IMR-90 (cell line): ENCODE measurements around the gene HS3ST5. TPM values are rescaled to one million over a fixed set of nuclear protein-coding genes. Genes with fewer than 3 reads are reported as not detected.

Experiments
- ATAC-seq: fragments of 200-7000 bp; cut with Tn5 transposase; 2 replicates; pipeline ENCODE4 v1.9.1; 2020; ENCODE audit warnings: low read depth, mild to moderate bottlenecking, moderate library complexity
- BruUV-seq: library from RNA; stranded (reverse); fragments of 400-500 nt; replicated peaks from 2 replicates; lab custom pipeline; 2021; lab: Mats Ljungman, UMichigan
- CTCF ChIA-PET: fragments of 300-600 bp; formaldehyde crosslinking; extraction: SDS; loops from one replicate; lab custom pipeline; 2021; ENCODE audit warnings: antibody characterized with exemption; lab: Yijun Ruan, JAX
- POLR2A ChIA-PET: fragments of 300-600 bp; sonication (Branson Sonifier 250); formaldehyde crosslinking; loops from one replicate; lab custom pipeline; 2022; ENCODE audit warnings: antibody characterized with exemption; ENCODE audit not compliant: unreplicated experiment; lab: Charles Lee
- DNase-seq: peaks from one replicate; pipeline ENCODE4 v3.0.0; 2013
- H2AFZ ChIP-seq: replicated peaks from 2 replicates; pipeline ENCODE3; 2013; ENCODE audit warnings: low read length, mild to moderate bottlenecking; ENCODE audit not compliant: poor library complexity
- H2AK5ac ChIP-seq: 2 replicates; pipeline ENCODE4 v1.6.1; 2013; ENCODE audit warnings: low read depth, low read length, inconsistent platforms
- H2AK9ac ChIP-seq: replicated peaks from 2 replicates; pipeline ENCODE3; 2013; ENCODE audit warnings: mild to moderate bottlenecking, low read depth, low read length, moderate library complexity; ENCODE audit not compliant: poor library complexity
- H2BK120ac ChIP-seq: 2 replicates; pipeline ENCODE4 v1.6.1; 2013; ENCODE audit warnings: low read depth, low read length, inconsistent platforms
- H2BK15ac ChIP-seq: 3 replicates; pipeline ENCODE4 v1.6.1; 2013; ENCODE audit warnings: low read depth, low read length, inconsistent platforms
- H2BK20ac ChIP-seq: 2 replicates; pipeline ENCODE4 v1.6.1; 2013; ENCODE audit warnings: low read depth, mild to moderate bottlenecking, inconsistent platforms, low read length, moderate library complexity
- H2BK5ac ChIP-seq: 2 replicates; pipeline ENCODE4 v1.6.1; 2013; ENCODE audit warnings: mild to moderate bottlenecking, low read depth, low read length, inconsistent platforms; ENCODE audit not compliant: poor library complexity, severe bottlenecking
- H3K14ac ChIP-seq: replicated peaks from 2 replicates; pipeline ENCODE4 v1.6.1; 2013; ENCODE audit warnings: low read depth, low read length, inconsistent platforms
- H3K18ac ChIP-seq: 2 replicates; pipeline ENCODE4 v1.6.1; 2013; ENCODE audit warnings: low read depth, low read length, control low read depth
- H3K23ac ChIP-seq: 2 replicates; pipeline ENCODE4 v1.6.1; 2013; ENCODE audit warnings: low read depth, low read length, inconsistent platforms
- H3K27ac ChIP-seq: 2 replicates; pipeline ENCODE4 v1.5.1; 2013; ENCODE audit warnings: mild to moderate bottlenecking, control low read depth, low read length; ENCODE audit not compliant: insufficient read depth
- H3K27me3 ChIP-seq: 2 replicates; pipeline ENCODE4 v1.6.1; 2013; ENCODE audit warnings: low read length; ENCODE audit not compliant: control insufficient read depth, insufficient read depth
- H3K36me3 ChIP-seq: 2 replicates; pipeline ENCODE4 v1.6.1; 2013; ENCODE audit warnings: low read length, mixed read lengths; ENCODE audit not compliant: control insufficient read depth, insufficient read depth
- H3K4ac ChIP-seq: 2 replicates; pipeline ENCODE4 v1.6.1; 2013; ENCODE audit warnings: low read depth, low read length, inconsistent platforms
- H3K4me1 ChIP-seq: 2 replicates; pipeline ENCODE4 v1.6.1; 2013; ENCODE audit warnings: low read length, mixed read lengths; ENCODE audit not compliant: control insufficient read depth, insufficient read depth
- H3K4me2 ChIP-seq: 2 replicates; pipeline ENCODE4 v1.6.1; 2013; ENCODE audit warnings: low read depth, mild to moderate bottlenecking, control low read depth, low read length, moderate library complexity
- H3K4me3 ChIP-seq: 2 replicates; pipeline ENCODE4 v1.5.1; 2013; ENCODE audit warnings: low read depth, mild to moderate bottlenecking, control low read depth, low read length, moderate library complexity; ENCODE audit not compliant: insufficient read depth
- H3K56ac ChIP-seq: 2 replicates; pipeline ENCODE4 v1.6.1; 2013; ENCODE audit warnings: low read length, inconsistent platforms; ENCODE audit not compliant: insufficient read depth; ENCODE audit errors: extremely low read depth
- H3K79me1 ChIP-seq, 2 experiments: 2 replicates each; pipeline ENCODE4 v1.6.1; 2013; ENCODE audit warnings: low read length in 2 of 2, inconsistent platforms in 1 of 2, low read depth in 1 of 2
- H3K9ac ChIP-seq: 2 replicates; pipeline ENCODE4 v1.6.1; 2013; ENCODE audit warnings: low read depth, low read length, control low read depth
- H3K9me1 ChIP-seq: 2 replicates; pipeline ENCODE4 v1.6.1; 2013; ENCODE audit warnings: low read length, inconsistent platforms; ENCODE audit not compliant: insufficient read depth
- H3K9me3 ChIP-seq: 2 replicates; pipeline ENCODE4 v1.6.1; 2013; ENCODE audit warnings: low read length; ENCODE audit not compliant: control insufficient read depth, insufficient read depth
- H4K20me1 ChIP-seq: 2 replicates; pipeline ENCODE4 v1.6.1; 2013; ENCODE audit warnings: low read length, inconsistent platforms; ENCODE audit not compliant: insufficient read depth
- H4K5ac ChIP-seq: 2 replicates; pipeline ENCODE4 v1.6.1; 2013; ENCODE audit warnings: mild to moderate bottlenecking, low read depth, low read length, control low read depth
- H4K8ac ChIP-seq, 2 experiments: 2 replicates each; pipeline ENCODE4 v1.6.1; 2013; ENCODE audit warnings: low read depth in 2 of 2, low read length in 2 of 2, control low read depth in 1 of 2, inconsistent platforms in 1 of 2
- H4K91ac ChIP-seq: 2 replicates; pipeline ENCODE4 v1.6.1; 2013; ENCODE audit warnings: low read depth, low read length, inconsistent platforms; ENCODE audit not compliant: insufficient read depth
- BHLHE40 ChIP-seq: fragments of 150-350 bp; IDR thresholded peaks from 2 replicates; pipeline ENCODE4 v1.6.1; 2016; ENCODE audit warnings: mild to moderate bottlenecking, low read depth, low read length
- CEBPB ChIP-seq: IDR thresholded peaks from 2 replicates; pipeline ENCODE4 v1.6.1; 2012; ENCODE audit warnings: low read depth, low read length, improper control_type of control experiment
- FOS ChIP-seq: fragments of 150-350 bp; IDR thresholded peaks from 2 replicates; pipeline ENCODE4 v1.6.1; 2016; ENCODE audit warnings: low read depth, low read length
- MAZ ChIP-seq: IDR thresholded peaks from 2 replicates; pipeline ENCODE4 v1.6.1; 2012; ENCODE audit warnings: low read depth, mild to moderate bottlenecking, low read length, improper control_type of control experiment, moderate library complexity, borderline replicate concordance
- NFE2L2 ChIP-seq: fragments of 150-350 bp; IDR thresholded peaks from 2 replicates; pipeline ENCODE4 v1.6.1; 2016; ENCODE audit warnings: low read depth, mild to moderate bottlenecking, low read length
- POLR2A ChIP-seq: IDR thresholded peaks from 2 replicates; pipeline ENCODE4 v1.6.1; 2012; ENCODE audit warnings: mild to moderate bottlenecking, low read depth, low read length
- RAD21 ChIP-seq: IDR thresholded peaks from 2 replicates; pipeline ENCODE4 v1.6.1; 2012; ENCODE audit warnings: low read length, improper control_type of control experiment
- RCOR1 ChIP-seq: IDR thresholded peaks from 2 replicates; pipeline ENCODE4 v1.6.1; 2012; ENCODE audit warnings: mild to moderate bottlenecking, low read length, improper control_type of control experiment; ENCODE audit not compliant: insufficient replicate concordance
- RFX5 ChIP-seq: IDR thresholded peaks from 2 replicates; pipeline ENCODE4 v1.8.0; 2012; ENCODE audit warnings: low read depth, mild to moderate bottlenecking, low read length, moderate library complexity
- USF2 ChIP-seq: fragments of 150-350 bp; IDR thresholded peaks from 2 replicates; pipeline ENCODE4 v1.6.1; 2017; ENCODE audit warnings: mild to moderate bottlenecking, antibody characterized with exemption, low read length, low read depth
- WGBS, 2 experiments: methylation state at CpG; one replicate each; pipeline versions ENCODE4 v1.1.5 to v1.1.7; 2013; ENCODE audit warnings: missing lambda C conversion rate in 2 of 2; ENCODE audit not compliant: insufficient read length in 1 of 2; ENCODE audit errors: extremely low coverage in 2 of 2; 5-methylcytosine and 5-hydroxymethylcytosine counted together
- dilution Hi-C: fragments of 300-500 bp; cut with HindIII; formaldehyde crosslinking; loops from one replicate; pipeline ENCODE4 v1.14.3; 2018; ENCODE audit warnings: low sequenced_read_pairs; ENCODE audit not compliant: unreplicated experiment
- in situ Hi-C: fragments of 300-500 bp; cut with MboI; formaldehyde crosslinking; loops from 3 replicates; pipeline ENCODE4 v1.14.3; 2019; ENCODE audit warnings: low sequenced_read_pairs, inconsistent platforms, mixed read lengths
- intact Hi-C: fragments of 100-400 bp; cut with micrococcal nuclease; formaldehyde crosslinking; loops from 2 replicates; pipeline ENCODE4 v1.10.0; 2022
- polyA plus RNA-seq, 3 experiments: library from polyadenylated mRNA; depleted of rRNA; stranded (reverse); fragments of >200 nt; gene quantifications; 2 replicates each; pipeline ENCODE4 v1.2.3, GENCODE V29; 2012; ENCODE audit warnings: low replicate concordance in 1 of 3
- total RNA-seq: library from RNA; depleted of rRNA; stranded (reverse); fragments of >200 nt; gene quantifications from 2 replicates; pipeline ENCODE4 v1.2.3, GENCODE V29; 2012
- TF ChIP-seq, protein P1 (sequence below): fragments of 150-350 bp; IDR thresholded peaks from 2 replicates; pipeline ENCODE4 v1.6.1; 2016; ENCODE audit warnings: low read depth, mild to moderate bottlenecking, low read length, moderate library complexity, borderline replicate concordance
- TF ChIP-seq, protein P2 (sequence below): conservative IDR thresholded peaks from 2 replicates; pipeline ENCODE4 v1.5.1; 2012; ENCODE audit warnings: mild to moderate bottlenecking, low read depth, low read length, improper control_type of control experiment

Gene HS3ST5
- total and polyA plus RNA-seq, 2 of the 4 experiments (the other 2 are of a cell fraction) = not detected

DNA sequence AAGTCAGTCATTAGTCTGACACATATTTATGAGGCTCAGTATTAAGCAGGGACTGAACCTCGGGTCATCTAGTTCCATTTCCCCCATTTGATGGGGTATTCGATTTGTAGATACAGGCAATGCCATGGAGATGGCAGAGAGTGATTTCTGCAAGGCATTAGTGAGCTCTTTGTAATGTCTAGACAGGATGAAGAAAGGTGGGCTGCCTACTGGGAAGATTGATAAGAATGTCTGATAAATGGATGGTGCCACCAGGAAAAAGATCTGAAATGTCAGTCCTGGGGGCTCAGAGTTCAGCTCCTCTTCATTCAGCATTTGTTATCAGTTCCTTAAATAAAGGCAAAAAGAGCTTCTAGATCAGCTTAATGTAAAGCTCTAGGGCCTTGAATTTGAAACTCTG, 51.4 kb downstream of the HS3ST5 start:
- intact Hi-C loops = no loop called here
- Histone ChIP-seq H3K4me2 (no peak overlapping the region), H3K4me1 (no peaks in the 10 kb centered on the region), H2AFZ (no peak overlapping the region), H2AK9ac (no peak overlapping the region), H2BK20ac (no peak overlapping the region), H3K4me3 (no peak overlapping the region), H3K27me3 (no peaks in the 10 kb centered on the region), H3K9me3 (no peaks in the 10 kb centered on the region), H3K9me1 (no peaks in the 10 kb centered on the region), H3K14ac (no peak overlapping the region), H2AK5ac (no peak overlapping the region), H3K4ac (no peak overlapping the region), H2BK120ac (no peak overlapping the region), H4K20me1 (no peaks in the 10 kb centered on the region), H3K36me3 (no peaks in the 10 kb centered on the region), H4K8ac (no peak overlapping the region), H3K79me1 (no peaks in the 10 kb centered on the region), H3K18ac (no peak overlapping the region), H3K9ac (no peak overlapping the region), H2BK15ac (no peak overlapping the region), H4K91ac (no peak overlapping the region), H3K27ac (no peak overlapping the region), H2BK5ac (no peak overlapping the region), H4K5ac (no peak overlapping the region), H3K56ac (no peak overlapping the region), H3K23ac (no peak overlapping the region)
- WGBS, 2 experiments = 17% methylated on average over 1 of the region's 2 CpGs; no CpG with 5 or more reads in 1 of the 2 experiments
- POLR2A ChIA-PET = no interaction called here
- in situ Hi-C loops = loop anchor here (25.0 kb wide), 1 partner anchor 304 kb away; no protein-coding TSS in a partner anchor
- TF ChIP-seq CEBPB (no peak), RCOR1 (no peak), NFE2L2 (no peak), USF2 (no peak), MAZ (no peak), FOS (no peak), RAD21 (no peak), POLR2A (no peak), RFX5 (no peak), BHLHE40 (no peak)
- TF ChIP-seq, protein P1, sequence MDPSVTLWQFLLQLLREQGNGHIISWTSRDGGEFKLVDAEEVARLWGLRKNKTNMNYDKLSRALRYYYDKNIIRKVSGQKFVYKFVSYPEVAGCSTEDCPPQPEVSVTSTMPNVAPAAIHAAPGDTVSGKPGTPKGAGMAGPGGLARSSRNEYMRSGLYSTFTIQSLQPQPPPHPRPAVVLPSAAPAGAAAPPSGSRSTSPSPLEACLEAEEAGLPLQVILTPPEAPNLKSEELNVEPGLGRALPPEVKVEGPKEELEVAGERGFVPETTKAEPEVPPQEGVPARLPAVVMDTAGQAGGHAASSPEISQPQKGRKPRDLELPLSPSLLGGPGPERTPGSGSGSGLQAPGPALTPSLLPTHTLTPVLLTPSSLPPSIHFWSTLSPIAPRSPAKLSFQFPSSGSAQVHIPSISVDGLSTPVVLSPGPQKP = no peak
- TF ChIP-seq, protein P2, sequence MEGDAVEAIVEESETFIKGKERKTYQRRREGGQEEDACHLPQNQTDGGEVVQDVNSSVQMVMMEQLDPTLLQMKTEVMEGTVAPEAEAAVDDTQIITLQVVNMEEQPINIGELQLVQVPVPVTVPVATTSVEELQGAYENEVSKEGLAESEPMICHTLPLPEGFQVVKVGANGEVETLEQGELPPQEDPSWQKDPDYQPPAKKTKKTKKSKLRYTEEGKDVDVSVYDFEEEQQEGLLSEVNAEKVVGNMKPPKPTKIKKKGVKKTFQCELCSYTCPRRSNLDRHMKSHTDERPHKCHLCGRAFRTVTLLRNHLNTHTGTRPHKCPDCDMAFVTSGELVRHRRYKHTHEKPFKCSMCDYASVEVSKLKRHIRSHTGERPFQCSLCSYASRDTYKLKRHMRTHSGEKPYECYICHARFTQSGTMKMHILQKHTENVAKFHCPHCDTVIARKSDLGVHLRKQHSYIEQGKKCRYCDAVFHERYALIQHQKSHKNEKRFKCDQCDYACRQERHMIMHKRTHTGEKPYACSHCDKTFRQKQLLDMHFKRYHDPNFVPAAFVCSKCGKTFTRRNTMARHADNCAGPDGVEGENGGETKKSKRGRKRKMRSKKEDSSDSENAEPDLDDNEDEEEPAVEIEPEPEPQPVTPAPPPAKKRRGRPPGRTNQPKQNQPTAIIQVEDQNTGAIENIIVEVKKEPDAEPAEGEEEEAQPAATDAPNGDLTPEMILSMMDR = no peak
- ATAC-seq (no peak), DNase-seq (no peak)
- no TSS peak for BruUV-seq
- dilution Hi-C loops = no loop called here
- CTCF ChIA-PET = no interaction called here
